GM19099 (cell line): ENCODE results near the gene CDH4.

ENCODE experiments used
- POLR2A ChIP-seq: IDR thresholded peaks from 3 replicates; pipeline ENCODE4 v1.6.1; 2011; ENCODE audit warnings: low read depth; ENCODE audit not compliant: insufficient read length; ENCODE audit errors: extremely low read depth

The CDH4 gene

DNA sequence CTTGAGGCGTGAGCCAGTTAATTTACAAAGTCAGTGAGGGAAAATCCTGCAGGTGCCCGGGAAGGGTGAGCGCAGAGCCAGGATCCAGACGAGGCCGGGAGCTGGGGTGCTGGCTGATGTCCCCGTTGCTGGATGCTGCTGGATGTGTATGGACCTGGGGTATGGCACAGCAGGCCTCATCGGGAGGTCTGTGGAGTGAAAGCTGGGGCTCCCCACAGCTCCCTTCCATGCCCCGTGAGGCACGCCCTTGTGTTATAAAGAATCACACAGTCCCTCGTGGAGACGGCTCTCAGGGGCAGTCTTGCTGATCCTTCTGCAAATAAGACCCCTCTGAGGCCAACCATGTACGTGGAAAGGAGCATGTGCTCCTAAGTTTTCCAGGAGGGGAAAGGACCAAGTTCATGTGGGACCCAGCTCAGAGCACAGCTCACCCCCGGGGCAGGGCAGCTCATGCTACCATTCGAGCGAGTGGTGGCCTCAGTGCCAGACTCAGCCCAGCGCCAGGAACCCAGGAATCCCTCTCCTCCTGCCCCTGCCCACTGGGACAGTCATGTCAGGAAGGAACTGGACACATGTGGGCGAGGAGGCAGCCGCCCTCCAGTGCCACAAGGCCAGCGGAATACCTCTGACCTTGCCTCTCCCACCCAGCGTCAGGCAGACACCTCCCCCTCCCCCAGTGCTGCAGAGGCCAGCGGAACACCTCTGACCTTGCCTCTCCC is 97.5 kb downstream of the CDH4 start:
- TF ChIP-seq POLR2A: no peak

DNA sequence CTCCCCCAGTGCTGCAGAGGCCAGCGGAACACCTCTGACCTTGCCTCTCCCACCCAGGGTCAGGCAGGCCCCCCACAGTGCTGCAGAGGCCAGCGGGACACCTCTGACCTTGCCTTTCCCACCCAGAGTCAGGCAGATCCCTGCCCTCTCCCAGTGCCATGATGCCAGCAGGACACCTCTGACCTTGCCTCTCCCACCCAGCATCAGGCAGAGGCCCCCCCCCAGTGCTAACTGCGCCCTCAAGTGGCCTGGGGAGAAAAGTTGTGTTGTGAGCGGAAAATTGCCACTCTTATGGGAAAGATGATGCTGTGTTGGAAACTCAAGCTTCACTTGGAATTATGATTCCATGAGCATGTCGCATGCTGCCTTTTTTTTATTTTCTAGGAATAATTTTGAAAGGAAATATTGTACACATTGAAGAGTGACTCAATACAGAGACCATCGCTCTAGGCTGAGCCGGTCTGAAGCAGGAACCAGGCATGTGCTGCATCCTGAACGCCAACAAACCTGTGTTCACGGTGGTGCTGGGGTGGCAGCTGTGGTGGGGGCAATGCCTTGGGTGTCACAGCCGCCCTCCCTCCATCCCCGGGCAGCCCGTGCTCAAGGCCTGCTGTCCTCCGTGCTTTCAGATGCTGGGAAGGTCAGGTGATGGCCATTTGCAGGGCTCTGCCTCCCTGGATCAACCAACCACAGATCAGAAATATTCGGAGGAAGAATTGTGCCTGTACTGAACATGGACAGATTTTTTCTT is 98.6 kb downstream of the CDH4 start:
- no peak for TF ChIP-seq POLR2A

DNA sequence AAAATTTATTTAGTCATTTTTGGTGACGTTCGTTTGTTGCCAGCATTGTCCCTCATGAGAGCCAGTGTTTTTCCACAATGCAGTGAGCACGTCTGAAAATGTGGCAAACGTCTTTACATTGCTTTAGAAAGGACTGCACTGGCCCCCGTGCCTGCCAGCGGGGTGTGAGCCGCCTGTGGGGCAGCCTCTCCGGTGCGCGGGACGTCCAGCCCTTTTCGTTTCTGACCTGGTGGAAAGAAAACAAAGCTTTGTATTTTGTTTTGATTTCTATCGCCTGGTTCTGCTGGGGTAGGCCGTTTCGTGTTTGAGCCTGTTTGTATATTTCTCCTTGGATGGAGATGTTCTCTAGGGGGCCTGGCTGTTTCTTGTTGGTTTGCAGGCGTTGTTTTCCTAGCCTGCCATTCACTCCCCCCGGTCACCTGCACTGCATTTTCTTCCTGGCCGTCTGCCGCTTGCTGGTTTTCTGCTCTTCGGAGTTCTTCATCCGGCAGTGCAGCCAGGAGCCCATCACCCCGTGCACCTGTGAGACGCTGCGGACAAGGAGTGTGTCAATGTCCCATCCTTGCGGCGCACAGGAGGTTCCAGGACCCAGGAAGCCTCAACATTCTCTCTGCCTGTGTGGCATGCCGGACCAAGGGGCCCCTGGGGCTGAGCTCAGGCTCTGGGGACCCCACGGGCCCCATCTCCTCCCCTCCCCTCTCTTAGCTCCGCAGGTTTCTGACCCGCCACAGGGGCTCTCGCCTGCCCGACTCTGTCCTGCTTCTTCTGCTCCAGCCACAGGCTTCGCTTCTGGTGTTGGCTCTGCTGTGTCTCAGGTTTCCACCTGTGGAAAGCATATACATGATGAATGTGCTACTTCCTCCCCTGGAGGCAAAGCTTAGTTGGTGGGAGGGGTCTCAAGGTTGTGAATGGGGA is 100.5 kb downstream of the CDH4 start:
- TF ChIP-seq POLR2A: no peak

DNA sequence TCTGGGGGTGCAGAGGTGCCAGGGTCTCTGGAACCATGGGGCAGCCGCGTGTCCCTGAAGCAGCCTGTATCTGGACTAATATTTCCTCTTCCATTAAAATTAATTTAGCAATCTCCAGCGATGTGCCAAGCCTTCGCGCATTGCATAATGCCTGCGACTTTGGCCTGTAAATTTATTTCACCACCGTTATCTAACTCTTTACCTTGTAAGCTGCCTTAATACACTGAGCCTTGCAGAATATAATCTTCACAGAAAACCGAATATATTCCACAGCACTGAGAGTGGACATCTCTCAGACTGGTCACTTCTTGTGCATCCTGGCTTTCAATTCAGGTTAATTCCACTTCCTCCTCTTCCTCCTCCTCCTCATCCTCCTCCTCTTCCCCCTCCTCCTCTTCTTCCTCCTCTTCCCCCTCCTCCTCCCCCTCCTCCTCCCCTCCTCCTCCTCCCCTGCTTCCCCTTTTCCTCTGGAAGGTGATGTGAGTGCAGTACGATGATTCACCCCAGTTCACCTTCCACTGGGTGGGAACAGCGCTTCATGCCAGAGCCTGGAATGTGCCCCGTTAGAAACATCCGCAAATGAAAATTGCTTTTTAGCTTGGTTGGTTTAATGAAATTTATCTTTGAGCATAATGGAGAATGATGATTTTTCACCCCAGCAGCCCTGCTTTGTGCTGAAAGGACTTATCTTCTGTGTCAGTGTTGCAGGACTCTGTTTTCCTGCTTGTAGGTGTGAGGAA is 101.4 kb downstream of the CDH4 start:
- TF ChIP-seq POLR2A: no peak

DNA sequence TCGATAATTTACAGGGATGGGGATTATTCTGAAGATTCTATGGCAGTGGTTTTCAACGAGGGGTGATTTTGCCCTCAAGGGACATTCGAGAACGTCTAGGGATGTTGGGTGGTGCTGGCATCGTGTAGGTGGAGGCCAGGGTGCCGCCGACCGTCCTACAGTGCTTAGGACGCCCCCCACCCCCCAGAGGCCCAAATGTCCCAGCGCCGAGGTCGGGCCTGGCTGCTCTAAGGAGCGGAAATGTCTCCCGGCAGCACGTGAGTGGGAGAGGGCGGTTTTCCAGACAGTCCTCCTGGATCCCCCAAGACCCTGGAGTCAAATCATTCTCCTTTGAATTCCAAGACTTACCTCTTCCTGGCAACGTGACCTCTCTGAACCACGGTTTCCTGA is 101.9 kb downstream of the CDH4 start:
- no peak for TF ChIP-seq POLR2A

DNA sequence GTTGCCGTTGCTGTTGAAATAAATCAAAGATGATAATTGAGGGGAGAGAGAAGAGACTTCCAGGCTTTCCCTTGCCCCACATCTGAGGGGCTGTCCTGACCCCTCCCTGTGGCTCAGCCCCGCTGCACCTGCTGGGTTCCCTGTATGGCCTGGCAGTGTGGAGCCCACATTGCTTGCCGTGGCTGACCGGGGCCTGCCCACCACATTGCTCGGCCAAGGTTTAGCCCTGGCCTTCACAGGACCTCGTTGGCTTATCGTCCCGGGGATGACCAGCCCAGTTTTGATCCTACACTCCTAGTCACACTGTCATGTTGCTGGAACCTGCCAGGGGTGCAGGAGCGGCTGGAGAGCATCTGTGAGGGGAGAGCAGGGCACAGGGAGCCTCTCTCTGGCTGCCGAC is 102.4 kb downstream of the CDH4 start:
- TF ChIP-seq POLR2A: no peak

DNA sequence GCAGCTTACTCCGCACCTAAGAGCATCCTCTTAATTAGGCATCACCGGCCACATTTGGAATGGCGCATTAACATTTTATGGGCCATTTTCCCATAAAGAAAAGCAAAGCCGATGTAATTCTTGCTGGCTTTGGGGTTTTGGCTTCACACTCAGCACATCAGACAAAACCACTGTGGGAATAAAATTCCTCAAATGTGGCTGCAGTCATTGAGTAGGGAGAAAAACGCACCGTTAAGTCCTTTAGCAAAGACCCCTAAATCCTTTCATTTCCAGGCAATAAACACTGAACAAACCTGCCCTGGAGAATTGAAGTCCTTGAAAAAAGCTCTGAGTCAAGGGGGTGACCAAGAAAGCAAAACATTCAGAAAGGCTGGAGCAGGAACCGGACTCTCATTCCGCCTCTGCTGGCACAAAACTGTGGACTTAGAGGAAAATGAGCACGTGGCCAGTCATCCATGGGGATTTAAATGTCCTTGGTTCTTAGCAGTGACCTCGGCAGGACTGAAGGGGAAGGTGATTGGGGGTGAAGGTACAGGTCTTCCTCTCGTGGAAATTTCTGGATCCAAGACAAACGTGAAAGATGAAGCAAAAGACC is 102.9 kb downstream of the CDH4 start:
- no peak for TF ChIP-seq POLR2A

DNA sequence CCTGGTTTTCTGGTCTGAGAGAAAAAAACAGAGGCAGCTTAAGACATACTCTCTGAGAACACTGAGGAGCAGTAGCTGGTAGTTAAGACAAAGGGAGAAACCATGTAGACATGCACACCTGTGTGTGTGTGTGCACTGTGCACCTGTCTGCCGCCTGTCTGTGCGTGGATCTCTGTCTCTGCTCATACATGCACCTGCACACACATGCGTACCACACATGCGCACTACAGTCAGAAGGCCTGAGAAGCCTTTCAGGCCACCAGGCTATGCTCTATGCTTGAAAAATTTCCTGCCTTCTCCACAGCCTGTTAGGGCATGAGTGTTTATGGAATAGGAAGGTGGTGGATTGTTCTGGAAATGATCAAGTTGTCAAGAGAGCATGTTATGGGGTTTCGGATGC is 103.5 kb downstream of the CDH4 start:
- TF ChIP-seq POLR2A: no peak

DNA sequence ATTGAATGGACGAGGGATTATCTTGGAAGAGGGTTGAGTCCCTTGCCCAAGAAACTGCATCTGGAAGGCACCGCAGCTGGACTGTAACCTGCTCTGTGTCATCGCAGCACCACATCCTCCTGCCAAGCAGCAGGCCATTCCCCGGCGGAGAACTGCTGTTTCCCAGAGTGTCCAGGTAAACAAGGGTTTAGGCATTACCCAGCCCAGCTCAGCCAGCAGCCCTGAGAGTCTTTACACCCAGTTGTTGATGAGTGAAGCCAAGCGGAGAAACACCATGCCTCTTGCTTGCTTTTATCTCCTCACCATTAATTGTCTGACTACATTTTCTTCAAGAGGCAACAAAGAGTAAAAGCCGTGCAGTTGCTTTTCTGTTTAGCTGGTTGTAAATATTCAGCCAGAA is 104.1 kb downstream of the CDH4 start:
- no peak for TF ChIP-seq POLR2A

DNA sequence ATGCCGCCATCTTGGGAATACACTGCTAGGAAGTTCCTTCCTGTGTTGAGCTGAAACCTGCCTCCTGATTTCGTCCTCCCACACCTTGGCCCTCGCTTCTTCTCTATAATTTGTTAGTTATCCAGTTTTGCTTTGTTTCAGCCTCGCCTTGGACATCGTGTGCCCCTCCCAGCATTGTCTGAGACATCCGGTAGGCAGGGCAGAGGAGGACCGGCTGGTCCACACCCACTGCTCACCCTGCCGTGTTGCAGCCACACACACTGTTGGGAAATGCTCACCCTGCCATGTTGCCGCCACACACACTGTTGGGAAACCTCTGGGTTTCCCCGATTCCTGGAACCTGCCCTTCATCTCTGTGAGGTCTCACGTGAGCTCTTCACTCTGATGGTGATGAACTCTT is 105.1 kb downstream of the CDH4 start:
- no peak for TF ChIP-seq POLR2A

DNA sequence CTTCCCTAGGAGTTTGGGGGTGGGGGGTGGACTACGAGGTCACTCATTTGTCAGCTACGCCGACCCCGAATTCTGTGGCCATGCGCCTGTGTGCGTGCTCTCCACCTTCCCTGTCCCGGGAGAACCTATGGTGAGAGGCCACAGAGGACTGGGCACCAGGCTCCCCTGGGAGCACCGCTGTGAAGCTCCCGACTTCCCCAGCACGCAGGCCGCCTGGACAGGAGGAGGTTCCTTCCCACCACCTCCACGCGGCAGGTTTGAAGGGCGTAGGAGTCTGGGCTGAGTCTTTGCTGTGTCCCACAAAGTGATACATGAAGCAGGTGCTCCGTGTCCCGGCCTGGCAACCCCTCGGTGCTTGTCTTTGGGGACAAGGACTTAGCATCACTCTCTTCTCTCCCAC is 107.2 kb downstream of the CDH4 start:
- TF ChIP-seq POLR2A: no peak

DNA sequence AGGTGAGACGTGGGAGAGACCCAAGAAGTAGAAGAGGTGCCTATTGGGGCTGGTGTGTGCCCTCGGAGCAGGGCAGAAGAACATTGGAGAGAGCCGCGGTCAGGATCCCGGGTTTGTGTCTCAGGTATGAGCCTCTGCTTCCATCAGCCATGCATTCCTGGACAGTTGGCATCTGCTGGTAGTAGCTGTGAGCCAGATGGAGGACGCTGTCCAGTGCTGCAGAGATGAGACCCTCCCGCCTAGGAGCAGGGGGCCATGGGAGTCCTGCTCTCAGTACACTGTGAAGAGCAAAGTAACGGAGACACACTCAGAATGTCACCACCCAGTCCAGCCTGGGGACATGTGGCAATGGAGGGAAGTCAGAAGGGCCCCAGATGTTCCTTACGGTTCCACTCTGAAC is 108.2 kb downstream of the CDH4 start:
- no peak for TF ChIP-seq POLR2A

DNA sequence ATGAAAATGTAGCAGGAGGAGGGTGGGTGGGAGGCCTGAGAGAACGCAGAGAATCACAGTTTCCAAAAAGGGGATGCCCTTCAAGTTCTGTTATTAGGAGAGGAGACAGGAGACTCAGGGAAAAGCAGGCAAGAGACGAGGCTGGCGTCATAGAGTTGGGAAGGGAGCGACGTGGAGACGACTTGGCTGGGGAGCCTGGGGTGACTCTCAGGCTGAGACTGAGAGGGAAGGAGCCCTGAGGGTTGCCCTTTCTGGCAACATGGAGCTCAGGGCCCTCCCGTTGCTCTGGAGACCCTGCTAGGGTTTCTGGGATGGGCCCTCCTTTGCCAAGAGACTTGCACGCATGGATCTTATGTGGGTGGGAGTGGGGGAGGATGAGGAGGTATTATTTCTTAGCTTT is 108.9 kb downstream of the CDH4 start:
- no peak for TF ChIP-seq POLR2A

DNA sequence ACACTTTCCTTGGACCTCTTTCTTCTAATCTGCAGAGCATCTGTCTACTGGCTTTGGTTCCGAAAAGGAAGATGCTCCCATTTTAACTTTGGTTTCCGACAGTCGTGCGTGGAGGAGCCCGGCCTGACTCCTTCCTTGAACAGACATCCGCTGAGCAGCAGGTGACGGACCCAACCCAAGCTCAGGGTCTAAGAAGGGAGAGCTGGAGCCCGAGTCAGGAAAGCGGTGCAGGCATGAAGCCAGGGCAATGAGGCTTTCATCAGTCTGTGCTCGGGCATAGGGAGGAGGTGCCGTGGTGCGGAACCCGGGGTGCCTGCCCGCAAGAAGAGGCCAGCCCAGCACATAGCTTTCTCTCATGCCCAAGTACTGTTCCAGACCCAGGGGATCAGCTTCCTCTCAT is 109.4 kb downstream of the CDH4 start:
- no peak for TF ChIP-seq POLR2A
